OCI-LY3 (cell line): Measurements from ENCODE around the gene ACP7.

Experiments used
- EZH2phosphoT487 ChIP-seq: fragments of 200-600 bp; shearing (Covaris generic); IDR thresholded peaks from 2 replicates; pipeline ENCODE4 v1.6.1; 2018; ENCODE audit warnings: antibody characterized with exemption, mixed run types, low read depth
- TF ChIP-seq, protein P1 (sequence below): fragments of 200-600, 300-600 bp; sonication (generic); IDR thresholded peaks from 2 replicates; pipeline ENCODE4 v1.5.1; 2014; ENCODE audit warnings: antibody characterized with exemption, low read length, low read depth

DNA sequence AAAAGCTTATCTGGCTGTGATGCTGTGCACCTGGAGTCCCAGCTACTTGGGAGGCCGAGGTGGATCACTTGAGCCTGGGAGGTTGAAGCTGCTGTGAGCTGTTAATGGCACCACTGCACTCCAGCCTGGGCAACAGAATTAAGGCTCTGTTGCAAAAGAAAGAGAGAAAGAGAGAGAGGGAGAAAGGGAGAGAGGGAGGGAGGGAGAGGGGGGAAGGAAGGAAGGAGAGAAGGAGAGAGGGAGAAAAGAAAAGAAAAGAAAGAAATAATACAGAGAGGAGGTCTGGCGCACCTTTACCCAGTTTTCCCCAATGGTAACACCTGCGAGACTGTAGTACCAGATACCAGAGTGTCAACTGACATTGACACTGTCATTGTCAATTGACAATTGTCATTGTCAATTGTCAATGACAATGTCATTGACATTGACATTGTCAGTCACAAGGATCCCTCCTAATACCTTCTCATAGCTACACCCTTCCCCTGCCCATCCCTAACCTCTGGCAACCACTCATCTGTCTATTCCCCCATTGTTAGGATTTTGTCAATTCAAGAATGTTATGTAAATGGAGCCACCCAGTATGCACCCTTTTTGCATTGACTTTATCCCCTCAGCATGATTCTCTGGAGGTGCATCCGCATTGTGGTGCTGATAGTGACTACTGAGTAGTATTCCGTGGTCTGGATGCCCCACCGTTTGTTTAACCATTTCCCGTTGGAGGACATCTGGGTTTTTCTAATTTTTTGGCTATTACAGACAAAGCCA, 62.7 kb downstream of the ACP7 start:
- TF ChIP-seq EZH2phosphoT487, result no peak
- TF ChIP-seq, protein P1, sequence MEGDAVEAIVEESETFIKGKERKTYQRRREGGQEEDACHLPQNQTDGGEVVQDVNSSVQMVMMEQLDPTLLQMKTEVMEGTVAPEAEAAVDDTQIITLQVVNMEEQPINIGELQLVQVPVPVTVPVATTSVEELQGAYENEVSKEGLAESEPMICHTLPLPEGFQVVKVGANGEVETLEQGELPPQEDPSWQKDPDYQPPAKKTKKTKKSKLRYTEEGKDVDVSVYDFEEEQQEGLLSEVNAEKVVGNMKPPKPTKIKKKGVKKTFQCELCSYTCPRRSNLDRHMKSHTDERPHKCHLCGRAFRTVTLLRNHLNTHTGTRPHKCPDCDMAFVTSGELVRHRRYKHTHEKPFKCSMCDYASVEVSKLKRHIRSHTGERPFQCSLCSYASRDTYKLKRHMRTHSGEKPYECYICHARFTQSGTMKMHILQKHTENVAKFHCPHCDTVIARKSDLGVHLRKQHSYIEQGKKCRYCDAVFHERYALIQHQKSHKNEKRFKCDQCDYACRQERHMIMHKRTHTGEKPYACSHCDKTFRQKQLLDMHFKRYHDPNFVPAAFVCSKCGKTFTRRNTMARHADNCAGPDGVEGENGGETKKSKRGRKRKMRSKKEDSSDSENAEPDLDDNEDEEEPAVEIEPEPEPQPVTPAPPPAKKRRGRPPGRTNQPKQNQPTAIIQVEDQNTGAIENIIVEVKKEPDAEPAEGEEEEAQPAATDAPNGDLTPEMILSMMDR, result no peak
